AG08396 (cell line): ENCODE data around the gene ARHGEF4.
"Not testable (repeated sequence)": the region's sequence is repeated elsewhere in the genome, so short reads cannot be mapped to it uniquely, and the experiment has no call there.

Experiments used
- DNase-seq: peaks from one replicate; pipeline ENCODE4 v3.0.0; 2012; ENCODE audit warnings: low spot score, mixed read lengths

ARHGEF4 gene

DNA sequence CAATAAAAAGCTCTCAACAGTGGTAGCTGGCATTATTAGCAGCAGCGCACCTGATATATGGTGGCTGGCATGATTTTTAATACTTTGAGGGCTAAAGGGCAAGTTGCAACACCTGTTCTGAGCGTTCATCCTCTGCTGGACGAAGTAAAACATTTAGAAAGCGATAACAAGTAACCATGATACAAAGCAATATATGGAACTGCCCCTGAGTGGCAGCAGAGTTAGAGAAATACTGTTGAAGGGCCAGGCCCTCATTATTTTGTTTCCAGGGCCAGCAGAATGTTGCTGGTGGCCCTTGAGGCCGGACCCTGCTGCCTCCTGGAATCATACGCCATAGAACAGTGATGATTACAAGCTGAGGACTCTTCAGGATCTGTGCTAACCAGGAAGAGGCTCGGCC lies 47.8 kb downstream of the ARHGEF4 start:
- no peak for DNase-seq

DNA sequence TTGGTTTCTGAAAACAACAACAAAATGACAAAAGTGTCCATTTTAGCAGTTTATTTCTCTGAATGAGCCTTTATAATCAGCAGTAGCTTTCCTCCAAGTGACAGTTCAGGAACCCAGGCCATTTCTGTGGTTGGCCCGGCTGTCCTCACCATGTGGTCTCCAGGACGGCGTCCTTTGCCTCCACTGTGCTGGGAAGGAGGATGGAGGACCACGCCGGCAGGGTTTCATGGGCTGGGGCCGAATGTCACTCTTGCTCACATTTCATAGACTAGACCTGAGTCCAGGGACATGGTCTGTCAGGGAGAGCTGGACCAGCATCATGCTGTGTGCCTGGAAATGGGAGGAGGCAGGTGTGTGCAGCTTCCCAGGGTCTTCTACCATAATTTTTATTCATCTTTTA lies 50.9 kb downstream of the ARHGEF4 start:
- DNase-seq, result no peak

DNA sequence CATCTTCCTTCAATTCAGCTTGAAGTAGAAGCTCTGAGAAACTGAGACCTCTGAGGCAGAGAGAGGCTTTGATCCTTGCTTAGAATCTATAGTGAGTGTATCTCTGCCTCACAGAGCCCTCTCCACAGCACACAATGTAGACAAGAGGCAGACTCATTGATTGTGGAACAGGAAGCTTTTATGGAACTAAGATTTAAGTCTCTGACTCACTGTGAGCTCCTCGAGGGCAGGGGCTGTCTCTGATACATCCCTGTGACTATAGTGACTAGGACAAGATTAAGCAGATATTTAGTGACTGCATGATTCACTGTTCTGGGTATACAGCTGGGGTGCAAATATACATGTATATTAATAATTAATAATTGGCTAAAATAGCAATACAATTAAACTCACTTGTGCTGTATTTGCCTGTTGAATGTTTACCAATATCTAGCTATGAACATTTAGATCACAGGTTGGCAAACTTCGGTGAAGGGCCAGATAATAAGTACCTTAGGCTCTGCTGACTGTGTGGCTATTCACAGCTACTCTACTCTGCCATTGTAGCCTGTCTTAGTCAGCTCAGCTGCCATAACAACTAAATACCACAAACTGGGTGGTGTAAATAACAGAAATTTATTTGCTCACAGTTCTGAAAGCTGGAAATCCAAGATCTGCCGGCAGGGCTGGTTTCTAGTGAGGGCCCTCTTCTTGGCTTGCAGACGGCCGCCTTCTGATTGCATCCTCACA lies 54.4 kb downstream of the ARHGEF4 start:
- DNase-seq, result no peak

DNA sequence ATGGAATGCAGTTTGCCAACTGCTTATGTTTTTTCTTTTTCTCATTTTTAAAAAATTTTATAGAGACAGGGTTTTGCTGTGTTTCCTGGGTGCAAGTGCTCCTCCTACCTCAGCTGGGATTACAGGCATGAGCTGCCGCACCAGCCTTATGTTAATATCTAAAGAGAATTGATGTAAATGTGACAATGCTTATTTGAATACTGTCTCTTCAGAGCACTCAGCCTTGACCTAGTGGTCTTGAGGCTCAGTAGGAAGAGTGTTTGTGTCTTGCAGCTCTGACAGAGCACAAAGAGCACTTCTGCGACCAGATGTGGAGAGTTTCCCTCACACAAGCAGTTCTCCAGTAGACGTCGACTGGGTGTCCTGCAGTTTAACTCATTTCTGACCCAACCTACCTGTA lies 55.3 kb downstream of the ARHGEF4 start:
- DNase-seq, result no peak

DNA sequence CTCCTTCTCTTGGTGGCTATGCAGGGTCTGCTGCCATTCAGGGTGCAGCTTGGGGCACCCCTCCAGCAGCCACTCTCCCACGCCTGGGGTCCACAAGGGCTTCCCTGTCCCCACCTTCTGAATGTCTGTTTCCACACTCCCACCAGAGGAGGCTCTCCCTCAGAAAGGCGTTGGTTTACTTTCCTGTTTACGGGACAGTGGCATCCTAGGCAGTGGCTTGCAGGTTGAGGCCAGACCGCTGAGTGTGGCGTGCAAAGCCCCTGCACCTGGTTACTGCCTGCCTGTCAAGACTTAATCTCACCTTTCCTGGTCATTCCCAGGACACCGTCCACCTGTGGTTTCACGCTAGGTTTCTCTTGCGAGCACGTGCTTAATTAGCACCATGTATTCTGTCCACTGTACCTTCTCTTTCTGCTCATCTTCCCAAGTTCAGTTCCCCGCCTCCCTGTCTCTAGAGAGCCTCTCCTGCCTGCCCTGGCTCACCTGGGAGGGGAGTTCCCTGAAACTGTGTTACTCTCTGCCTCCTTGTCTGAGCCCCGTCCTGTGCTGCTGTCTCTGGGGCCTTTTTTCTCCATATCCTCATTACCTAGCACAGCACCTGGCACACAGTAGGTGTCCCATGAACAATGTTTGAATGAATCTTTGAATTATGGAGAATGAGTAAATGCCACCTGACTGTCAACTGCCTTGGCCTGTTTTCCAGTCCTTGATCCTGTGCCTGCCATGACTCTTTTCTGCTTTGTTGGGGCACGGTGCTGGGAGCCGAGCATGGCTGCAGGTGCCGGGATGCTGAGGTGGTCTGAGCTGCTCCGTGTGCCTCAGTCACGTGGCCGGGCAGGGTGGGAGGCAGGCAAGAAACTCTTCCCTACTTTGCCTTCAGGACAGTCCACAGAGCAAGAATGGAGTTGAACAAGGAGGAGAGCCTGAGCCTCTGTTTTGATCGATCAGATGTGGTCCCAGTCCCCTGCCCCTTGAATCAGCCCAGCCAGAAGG lies 56.4 kb downstream of the ARHGEF4 start:
- no peak for DNase-seq

DNA sequence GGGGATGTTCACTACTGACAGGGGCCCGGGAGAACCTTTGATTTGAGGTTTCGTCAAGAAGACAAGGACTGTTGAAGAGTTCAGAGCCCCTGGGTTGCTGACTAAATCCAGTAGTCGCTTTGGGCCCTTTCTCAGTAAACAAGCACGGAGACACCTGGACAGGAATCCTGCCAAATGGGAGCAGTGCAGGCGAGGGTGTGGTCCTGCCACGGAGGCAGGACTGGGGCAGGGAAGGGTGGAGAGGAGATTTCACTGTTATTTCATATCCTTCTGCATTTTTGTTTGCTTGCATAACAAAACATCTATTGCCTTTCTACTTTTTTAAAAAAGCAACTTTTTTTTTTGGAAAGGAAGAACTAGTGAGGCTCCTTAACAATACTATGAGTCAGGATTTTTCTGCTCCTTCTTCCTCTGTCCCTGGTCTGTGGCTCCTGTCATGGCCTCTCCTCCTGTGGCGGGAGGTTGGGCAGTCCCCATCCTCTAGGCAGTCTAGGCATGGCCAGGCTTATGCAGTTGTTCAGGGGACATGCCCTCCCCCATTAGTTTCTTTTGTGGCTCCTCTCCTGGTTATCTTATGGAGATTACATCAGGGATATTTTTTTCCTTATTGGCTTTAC lies 57.7 kb downstream of the ARHGEF4 start:
- DNase-seq, result no peak

DNA sequence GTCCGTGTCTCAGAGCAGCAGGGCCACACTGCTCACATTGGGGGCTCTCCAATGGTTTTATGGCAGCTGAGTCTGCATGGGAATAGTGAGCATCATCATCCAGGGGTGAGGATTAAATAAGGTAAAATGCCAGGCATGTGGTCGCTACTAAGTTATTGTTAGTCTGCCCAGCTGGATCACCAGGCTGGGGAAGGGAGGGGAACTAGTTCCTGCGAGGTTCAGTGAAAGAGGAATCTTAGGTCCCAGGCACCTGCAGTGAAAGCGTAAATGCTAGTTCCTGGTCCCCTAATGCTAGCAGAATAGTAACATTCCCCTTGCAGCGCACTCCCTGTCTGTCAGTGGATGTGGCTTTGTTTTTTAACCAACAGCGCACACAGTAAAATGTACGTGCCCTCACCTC lies 60.1 kb downstream of the ARHGEF4 start:
- no peak for DNase-seq

DNA sequence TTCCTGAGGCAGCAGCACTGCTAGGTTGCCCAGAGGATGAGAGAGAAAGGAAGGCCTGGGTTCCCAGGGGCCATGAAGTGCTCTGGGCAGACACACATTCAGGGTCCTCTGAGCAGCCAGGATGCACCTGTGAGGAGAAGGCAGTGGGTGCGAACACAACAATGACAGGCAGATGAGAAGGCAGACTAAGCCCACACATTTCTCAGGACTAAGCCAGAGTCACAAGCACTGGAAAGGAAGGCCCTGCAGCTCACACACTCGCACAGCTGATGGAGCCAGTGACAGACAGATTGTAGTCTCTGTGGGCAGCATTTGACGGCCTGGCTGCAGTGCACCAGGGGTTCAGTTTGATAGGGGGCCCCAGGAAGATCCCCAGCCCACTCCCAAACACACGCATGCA lies 61.8 kb downstream of the ARHGEF4 start:
- DNase-seq, result no peak

DNA sequence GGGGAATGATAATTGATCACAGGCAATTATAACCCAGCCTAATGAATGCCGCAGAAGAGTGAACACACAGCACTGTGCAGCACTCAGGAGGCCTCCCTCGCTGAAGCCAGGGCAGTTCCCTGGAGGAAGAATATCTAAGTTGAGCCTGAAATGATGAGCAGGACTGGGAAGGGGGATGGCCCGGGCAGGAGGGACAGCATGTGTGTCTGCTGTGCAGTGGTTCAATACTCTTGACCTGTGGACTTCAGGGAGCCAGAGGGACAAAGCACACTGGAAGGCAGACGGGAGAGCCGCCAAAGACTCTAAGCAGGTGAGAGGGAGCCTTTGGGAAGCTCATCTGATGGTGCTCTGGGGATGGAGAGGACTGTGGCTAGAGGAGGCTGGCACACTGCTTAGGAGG lies 62.6 kb downstream of the ARHGEF4 start:
- DNase-seq, result no peak

DNA sequence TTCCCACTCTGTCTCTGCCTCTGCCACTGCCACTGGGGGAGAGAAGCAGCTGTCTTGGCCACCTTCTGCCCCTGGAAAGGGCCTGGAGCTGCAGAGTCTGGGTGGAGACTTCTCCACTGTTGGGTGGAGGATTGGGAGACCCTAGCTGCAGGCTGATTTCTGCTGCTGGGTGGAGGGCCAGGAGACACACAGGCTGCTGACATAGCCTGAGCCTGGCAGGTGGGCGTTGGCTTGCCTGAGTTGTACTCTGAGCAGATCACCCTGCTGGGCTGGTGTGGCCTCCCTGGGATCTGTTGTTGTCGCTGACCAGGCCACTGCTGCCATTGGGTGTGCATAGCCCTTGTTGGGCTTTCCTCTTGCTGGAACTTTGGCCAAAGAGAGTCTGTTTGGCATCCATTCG lies 64.3 kb downstream of the ARHGEF4 start:
- DNase-seq, result no peak

DNA sequence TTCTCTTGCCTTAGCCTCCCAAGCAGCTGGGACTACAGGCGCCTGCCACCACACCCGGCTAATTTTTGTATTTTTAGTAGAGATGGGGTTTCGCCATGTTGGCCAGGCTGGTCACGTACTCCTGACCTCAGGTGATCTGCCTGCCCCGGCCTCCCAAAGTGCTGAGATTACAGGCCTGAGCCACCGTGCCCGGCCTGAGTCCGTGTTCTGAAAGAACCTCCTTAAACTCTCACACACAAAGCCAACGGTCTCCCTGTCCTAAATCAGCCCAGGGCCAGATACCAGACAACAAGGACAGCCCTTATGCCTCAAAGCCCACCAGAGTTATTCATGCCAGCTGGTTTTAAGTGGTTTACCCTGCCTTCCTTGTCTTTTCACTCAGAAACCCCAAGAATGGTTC lies 64.9 kb downstream of the ARHGEF4 start:
- DNase-seq, result not testable (repeated sequence)

DNA sequence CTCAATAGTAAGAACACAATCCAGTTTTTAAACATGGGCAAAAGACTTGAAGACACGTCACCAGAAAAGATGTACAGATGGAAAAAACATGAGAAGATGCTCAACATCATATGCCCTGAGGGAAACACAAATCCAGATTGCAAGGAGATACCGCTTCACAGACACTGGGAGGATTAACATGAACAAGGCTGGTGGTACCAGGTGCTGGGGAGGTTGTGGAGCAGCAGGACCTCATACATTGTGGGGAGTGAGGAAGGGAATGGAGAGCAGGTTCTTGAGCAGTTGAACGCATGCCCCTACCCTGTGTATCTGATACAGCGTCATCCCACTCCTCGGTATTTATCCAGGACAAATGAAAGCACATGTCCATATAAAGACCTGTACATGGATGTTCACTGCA lies 72.1 kb downstream of the ARHGEF4 start:
- DNase-seq, result no peak

DNA sequence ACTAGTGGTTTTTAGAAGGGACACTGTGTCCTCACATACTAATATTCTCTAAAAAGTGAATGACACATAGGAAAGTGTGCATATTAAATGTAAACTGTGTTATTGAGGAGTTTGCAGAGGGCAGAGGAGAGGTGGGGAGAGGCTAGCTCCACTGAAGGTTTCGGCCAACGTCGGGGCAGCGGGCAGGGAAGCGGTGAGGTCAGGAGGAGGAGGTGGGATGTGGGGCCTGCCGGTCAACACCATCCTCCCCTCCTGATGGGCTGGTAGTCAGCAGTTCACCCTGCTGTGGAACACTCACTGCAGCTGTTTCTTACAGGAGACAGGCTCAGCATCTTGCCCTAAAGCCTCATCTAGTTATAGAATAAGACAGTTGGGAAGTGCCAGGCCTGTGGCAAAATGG lies 74.2 kb downstream of the ARHGEF4 start:
- DNase-seq, result no peak

DNA sequence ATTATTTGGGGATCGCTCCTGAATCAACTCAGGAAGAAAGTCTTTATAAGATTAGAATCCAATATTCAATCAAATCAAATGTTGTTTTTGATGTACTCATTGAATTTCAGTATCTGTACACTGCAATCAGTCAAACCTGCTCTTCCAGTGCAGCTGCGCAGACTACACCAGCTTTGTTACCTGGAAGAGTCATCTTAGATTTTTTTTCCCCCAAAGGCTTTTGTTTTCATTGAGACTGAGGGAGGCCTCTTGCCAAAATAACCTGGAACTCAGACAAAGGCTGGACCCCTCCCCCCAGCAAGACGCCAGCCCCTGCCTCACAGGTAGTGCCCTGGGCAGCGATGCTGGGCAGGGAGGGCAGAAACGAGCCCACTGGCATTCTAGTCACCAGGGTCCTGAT lies 74.8 kb downstream of the ARHGEF4 start:
- DNase-seq, result no peak

DNA sequence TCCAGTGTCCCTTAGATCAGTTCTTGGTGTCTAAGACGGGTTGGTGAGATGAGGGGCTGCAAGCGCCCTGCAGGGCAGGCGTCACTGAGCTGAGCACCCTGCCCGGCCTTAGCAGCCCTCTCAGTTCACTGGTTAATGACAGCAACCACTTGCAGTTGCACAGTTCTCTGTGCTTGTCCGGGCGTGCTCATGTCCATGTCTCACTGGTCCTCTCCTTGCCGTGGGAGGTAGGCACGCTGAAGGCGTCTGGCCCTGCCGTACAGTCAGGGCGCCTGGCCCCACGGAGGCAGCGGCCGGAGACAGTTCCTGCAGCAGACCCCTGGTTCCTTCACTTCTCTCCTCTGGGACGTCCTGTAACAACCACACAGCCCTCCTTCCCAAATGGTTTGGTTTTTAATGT lies 75.3 kb downstream of the ARHGEF4 start:
- no peak for DNase-seq

DNA sequence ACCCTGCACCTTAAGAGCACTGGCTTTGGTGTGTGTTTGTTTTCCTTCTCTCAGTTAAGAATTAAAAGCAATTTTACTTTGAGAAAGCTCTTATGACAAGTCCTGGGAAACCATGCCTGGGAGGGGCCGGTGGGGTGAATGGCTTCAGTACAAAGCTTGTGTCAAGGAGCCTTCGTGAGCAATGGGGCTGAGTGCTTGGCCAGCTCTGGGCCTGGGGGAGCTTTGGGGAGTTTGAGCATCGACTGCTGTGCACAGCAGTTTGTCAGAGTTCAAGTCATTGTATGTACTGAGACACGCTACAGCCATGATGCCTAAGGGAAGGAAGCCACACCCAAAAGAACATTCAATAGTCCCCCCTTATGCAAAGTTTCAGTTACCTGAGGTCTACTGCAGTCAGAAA lies 75.8 kb downstream of the ARHGEF4 start:
- no peak for DNase-seq

DNA sequence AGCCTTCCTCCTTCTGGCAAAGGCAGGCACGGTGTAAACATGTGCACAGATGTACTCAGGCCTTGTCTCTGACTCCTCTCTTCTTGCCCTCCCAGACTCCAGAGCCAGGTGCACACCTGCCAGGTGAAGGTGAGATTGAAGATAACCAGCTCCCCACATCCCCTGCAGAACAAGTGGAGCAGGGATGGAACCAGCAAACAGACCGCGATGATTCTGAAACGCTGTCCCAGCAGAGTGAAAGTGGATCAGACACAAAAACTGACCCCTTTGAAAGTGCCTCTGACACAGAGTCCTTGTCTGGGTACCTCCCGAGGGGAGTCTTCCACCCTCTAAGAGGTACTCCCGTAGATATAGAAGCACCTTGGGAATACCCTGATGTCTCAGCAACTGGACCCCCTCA lies 77.2 kb downstream of the ARHGEF4 start:
- no peak for DNase-seq

DNA sequence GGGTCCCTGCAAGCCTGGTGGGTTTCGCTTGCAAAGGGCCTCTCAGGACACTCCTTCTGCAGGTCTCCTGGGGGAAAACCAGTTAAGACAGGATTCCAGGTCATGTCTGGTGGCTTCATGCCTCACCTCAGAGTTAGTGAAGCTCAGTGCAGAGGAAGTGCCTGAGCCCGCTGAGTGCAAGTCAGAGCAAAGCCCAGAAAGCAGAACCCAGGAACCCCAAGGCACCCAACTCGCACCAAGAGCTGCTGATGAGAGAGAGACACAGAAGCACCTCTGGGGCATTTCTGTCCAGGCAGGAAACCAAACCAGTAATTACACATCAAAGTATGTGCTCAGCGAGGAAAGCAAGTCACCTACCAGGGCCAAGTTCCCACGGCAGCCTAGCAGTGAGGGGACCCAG lies 78.4 kb downstream of the ARHGEF4 start:
- DNase-seq, result no peak

DNA sequence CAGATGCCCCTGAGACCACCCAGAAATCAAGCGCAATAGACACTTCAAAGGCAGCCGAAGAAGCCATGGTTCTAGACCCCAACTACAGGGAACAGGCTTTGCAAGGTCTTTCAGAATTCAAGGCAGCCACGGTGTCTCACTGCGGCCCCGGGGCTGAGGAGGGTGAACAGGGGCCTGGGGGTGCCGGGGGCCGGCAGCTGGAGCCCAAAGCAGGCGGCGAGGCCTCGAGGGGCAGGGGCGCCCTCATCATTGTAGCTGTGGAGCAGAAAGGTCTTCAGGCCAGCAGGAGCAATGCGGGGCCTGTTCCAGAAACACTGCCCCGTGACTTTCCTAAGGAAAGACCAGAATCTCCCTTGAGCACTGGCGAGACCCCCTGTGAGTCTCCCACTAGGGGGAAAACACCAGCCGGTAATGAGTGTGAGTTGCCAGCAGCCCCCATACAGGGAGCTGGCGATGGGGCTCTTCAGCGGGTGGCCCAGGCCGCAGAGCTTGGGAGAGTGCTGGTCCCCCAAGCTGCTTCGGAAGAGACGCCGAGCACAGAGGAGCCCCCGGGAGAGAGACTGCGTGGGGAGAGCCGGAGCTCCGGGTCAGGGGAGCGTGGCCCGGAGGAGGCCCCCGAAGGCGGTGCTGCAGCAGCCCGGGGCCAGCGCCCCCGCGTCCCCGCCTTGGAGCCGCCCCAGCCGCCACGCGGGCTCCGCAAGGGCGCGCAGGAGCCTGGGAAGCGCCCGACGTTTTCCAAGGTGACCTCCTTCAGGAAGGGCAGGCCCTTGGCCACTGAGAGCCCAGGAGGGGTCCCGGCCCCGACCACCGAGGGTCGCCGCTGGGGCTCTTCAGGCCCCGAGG lies 79.1 kb downstream of the ARHGEF4 start:
- DNase-seq, result no peak

DNA sequence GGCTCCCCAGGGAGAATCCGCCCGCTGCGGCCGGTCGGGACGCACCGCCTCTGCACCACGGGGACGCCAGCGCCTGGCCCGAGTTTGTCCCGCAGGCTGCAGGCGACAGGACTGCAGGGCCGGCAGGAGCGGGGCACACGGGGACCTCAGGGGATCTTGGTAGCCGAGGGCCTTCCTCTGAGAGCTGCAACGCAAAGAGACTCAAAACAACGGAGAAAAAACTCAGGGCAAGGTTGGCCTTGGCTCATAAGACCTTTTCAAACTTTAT lies 79.7 kb downstream of the ARHGEF4 start:
- no peak for DNase-seq

DNA sequence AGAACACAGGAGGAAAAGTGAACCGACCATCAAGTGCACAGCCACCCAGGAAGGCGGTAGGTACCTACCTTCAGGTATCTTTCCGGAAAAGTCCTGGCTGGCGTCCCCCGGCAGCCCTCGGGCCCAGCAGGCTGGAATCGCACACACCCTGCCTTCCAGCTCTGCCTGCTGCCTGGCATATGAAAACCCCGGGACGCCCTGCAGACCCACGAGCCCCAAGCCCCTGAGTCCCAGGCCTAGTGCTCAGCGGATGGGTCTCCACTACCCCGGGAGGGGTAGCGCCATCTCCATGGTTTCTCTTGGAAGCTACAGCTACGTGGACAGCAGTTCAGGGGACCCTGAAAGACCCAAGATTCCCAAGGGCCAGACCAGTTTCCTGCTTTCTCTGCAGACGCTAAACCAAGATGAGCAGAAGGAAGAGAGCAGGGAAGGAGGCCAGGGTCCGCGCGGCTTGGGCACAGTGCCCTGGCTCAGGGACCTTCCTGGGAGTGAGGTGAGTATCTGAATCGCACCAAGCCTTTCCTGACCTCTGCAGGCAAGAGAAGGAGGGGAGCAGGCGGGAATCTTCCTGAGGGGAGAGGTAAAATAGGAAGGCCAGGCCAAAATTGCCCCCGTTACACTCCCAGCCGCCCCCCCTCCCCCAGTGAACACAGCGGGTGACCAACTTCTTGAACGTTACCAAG lies 80.4 kb downstream of the ARHGEF4 start:
- no peak for DNase-seq

DNA sequence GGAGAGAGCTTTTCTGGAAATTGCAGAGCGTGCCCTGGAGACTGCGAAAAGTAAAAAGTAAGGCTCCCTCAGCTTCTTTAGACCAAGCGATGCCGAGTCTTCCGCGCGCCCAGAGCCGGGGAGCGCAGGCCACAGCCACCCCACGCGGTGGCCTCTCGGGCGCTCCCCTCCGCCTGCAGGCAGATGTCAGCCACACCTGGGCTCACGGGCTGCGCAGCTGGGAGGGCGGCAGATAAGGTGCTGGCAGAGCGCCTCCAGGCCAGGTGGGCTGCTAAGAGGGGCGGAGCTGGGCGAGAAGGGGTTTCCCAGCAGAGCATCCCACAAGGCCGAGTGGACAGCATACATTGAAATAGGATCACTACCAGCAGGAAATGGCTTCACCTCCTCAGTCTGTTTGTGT lies 81.7 kb downstream of the ARHGEF4 start:
- DNase-seq, result no peak
